ENCODE measurements around the gene MAL.

GRCh38 chr2:95030496-95030895 is 5.0 kb downstream of the MAL start:
- TF ChIP-seq POLR2AphosphoS5 (IDR thresholded peaks at IDR 0.05; ENCODE audit: low read depth, low read length) (no peak), TAF1 (IDR thresholded peaks at IDR 0.05; ENCODE audit: borderline replicate concordance, insufficient read depth, low read length) (no peak), FOXP2 (optimal IDR thresholded peaks at IDR 0.05; ENCODE audit: borderline replicate concordance, extremely low read depth, extremely low read length, insufficient read depth) (no peak)
